ENCODE results near the gene LRRC56. TPM values are rescaled to one million over a fixed set of nuclear protein-coding genes. Genes with fewer than 3 reads are reported as not detected.
A peak's percentile ranks its signal among the peaks of the same experiment; 100 is the strongest.

The LRRC56 gene
- polyA plus RNA-seq, 2 of the 4 experiments (the other 2 are of a cell fraction): 0.32 to 1.0 TPM

- ATAC-seq (no peak), FAIRE-seq (no peak), DNase-seq (ENCODE audit: low read depth in 1 of 2, low spot score in 1 of 2) (no peak)
- H3K4me1 ChIP-seq: peaks cover 12% of the 10 kb centered on the region
- 96% methylated on average over 9 of the region's 33 CpGs for WGBS (ENCODE audit: missing lambda C conversion rate)
- CTCF ChIA-PET: interaction anchor here (1.1 to 5.8 kb wide), 6 partner anchors 12 to 190 kb away, joined by 3 to 40 read pairs (median 5); no protein-coding TSS in a partner anchor
- H3K4me2 ChIP-seq: no peak overlapping the region
- TF ChIP-seq FOXS1 (CRISPR knock-in tag; IDR thresholded peaks at IDR 0.05): no peak
- TF ChIP-seq MAFK (IDR thresholded peaks at IDR 0.05; ENCODE audit: partially characterized antibody): no peak
- no peak for TF ChIP-seq JUNB (IDR thresholded peaks at IDR 0.05)
- TF ChIP-seq CHD4 (IDR thresholded peaks at IDR 0.05; ENCODE audit: borderline replicate concordance): no peak
- TF ChIP-seq CBX8 (IDR thresholded peaks at IDR 0.05): no peak
- TF ChIP-seq E2F6 (IDR thresholded peaks at IDR 0.05; ENCODE audit: borderline replicate concordance, low read depth): no peak
- no peak for TF ChIP-seq RCOR1 (IDR thresholded peaks at IDR 0.05; ENCODE audit: low read depth, low read length)
- TF ChIP-seq SMC3 (IDR thresholded peaks at IDR 0.05): no peak
- TF ChIP-seq NR3C1 (IDR thresholded peaks at IDR 0.05): no peak
- no peak overlapping the region for H3K4me3 ChIP-seq
- H3K9me3 ChIP-seq: no peaks in the 10 kb centered on the region
- POLR2A ChIA-PET: interaction anchor here (0.6 kb wide), 1 partner anchor 278 kb away, joined by 4 read pairs; no protein-coding TSS in a partner anchor
- H3K27ac ChIP-seq: no peak overlapping the region
Measured at GRCh38 chr11:532986-533585, 4.2 kb upstream of the LRRC56 start.

GRCh38 chr11:533586-534395 lies 3.5 kb upstream of the LRRC56 start:
- no peaks in the 10 kb centered on the region for H3K9me3 ChIP-seq
- ATAC-seq: no peak
- ChIA-PET POLR2A (no interaction called here), CTCF (interaction anchor here (1.1 to 5.8 kb wide), 6 partner anchors 12 to 23 kb away, joined by 3 to 40 read pairs (median 7); no protein-coding TSS in a partner anchor)
- peak overlapping the region; percentile 89 for H3K4me3 ChIP-seq
- peak overlapping the region; percentile 95 to 98; a peak in 5 of 6 replicates for H3K27ac ChIP-seq
- 96% methylated on average over 20 of the region's 37 CpGs for WGBS (ENCODE audit: missing lambda C conversion rate)
- FAIRE-seq: no peak
- no peak for TF ChIP-seq EP300 (IDR thresholded peaks at IDR 0.05)
- TF ChIP-seq RAD21 (conservative IDR thresholded peaks at IDR 0.05 in 1 of 2, IDR thresholded peaks at IDR 0.05 in 1 of 2): no peak
- TF ChIP-seq HOXB5 (CRISPR knock-in tag; IDR thresholded peaks at IDR 0.05): no peak
- TF ChIP-seq RFX5 (IDR thresholded peaks at IDR 0.05): no peak
- no peak for TF ChIP-seq CHD4 (IDR thresholded peaks at IDR 0.05; ENCODE audit: borderline replicate concordance)
- TF ChIP-seq GATA3 (IDR thresholded peaks at IDR 0.05; ENCODE audit: borderline replicate concordance): no peak
- no peak for TF ChIP-seq EHMT2 (IDR thresholded peaks at IDR 0.05; ENCODE audit: low read depth)
- no peak for TF ChIP-seq MAFK (IDR thresholded peaks at IDR 0.05; ENCODE audit: partially characterized antibody)
- TF ChIP-seq USF2 (IDR thresholded peaks at IDR 0.05): no peak
- no peak for TF ChIP-seq HEYL (CRISPR knock-in tag; IDR thresholded peaks at IDR 0.05)
- TF ChIP-seq FOSL2 (IDR thresholded peaks at IDR 0.05): no peak
- no peak for TF ChIP-seq FOSL2 (CRISPR knock-in tag; IDR thresholded peaks at IDR 0.05)
- no peak for TF ChIP-seq ZC3H11A (IDR thresholded peaks at IDR 0.05)
- no peak for TF ChIP-seq NPAS2 (CRISPR knock-in tag; IDR thresholded peaks at IDR 0.05; ENCODE audit: borderline replicate concordance)
- no peak for TF ChIP-seq HOXA7 (CRISPR knock-in tag; IDR thresholded peaks at IDR 0.05)
- no peak for TF ChIP-seq CBX8 (IDR thresholded peaks at IDR 0.05)
- no peak for TF ChIP-seq CHD2 (IDR thresholded peaks at IDR 0.05; ENCODE audit: low read length, partially characterized antibody)
- no peak for TF ChIP-seq KDM5A (IDR thresholded peaks at IDR 0.05)
- no peak for TF ChIP-seq NFE2L2 (conservative IDR thresholded peaks at IDR 0.05; ENCODE audit: low read length)
- no peak for TF ChIP-seq NR3C1 (IDR thresholded peaks at IDR 0.05)
- no peak for DNase-seq (ENCODE audit: low read depth in 1 of 2, low spot score in 1 of 2)
- H3K4me2 ChIP-seq: peak overlapping the region; percentile 97
- H3K4me1 ChIP-seq: peaks cover 12% of the 10 kb centered on the region
